Activated B cell treated with CpG ODN at 0.5 μM for 24 hours (primary cell): ENCODE results near the gene SLC5A6. TPM values are rescaled to one million over a fixed set of nuclear protein-coding genes. Genes with fewer than 3 reads are reported as not detected.

ENCODE experiments used
- ATAC-seq: fragments of 200-7000 bp; cut with Tn5 transposase; one replicate; pipeline ENCODE4 v1.10.0; 2021; ENCODE audit warnings: low read depth, mild to moderate bottlenecking, moderate library complexity
- CTCF ChIA-PET: fragments of 350-600 bp; sonication (Branson Sonifier 250); formaldehyde crosslinking; loops from one replicate; lab custom pipeline; 2021; ENCODE audit warnings: antibody characterized with exemption; lab: Charles Lee
- POLR2A ChIA-PET: fragments of 350-600 bp; sonication (Branson Sonifier 250); formaldehyde crosslinking; loops from one replicate; lab custom pipeline; 2021; ENCODE audit warnings: antibody characterized with exemption; lab: Charles Lee
- DNase-seq: peaks from one replicate; pipeline ENCODE4 v3.0.0; 2022
- H3K27ac Mint-ChIP-seq: one replicate; pipeline ENCODE4 v1.8.0; 2020; ENCODE audit warnings: mixed read lengths
- H3K27me3 Mint-ChIP-seq: one replicate; pipeline ENCODE4 v1.8.0; 2021; ENCODE audit warnings: mixed read lengths
- H3K36me3 Mint-ChIP-seq: one replicate; pipeline ENCODE4 v1.8.0; 2021; ENCODE audit warnings: low read depth, mixed read lengths
- H3K4me1 Mint-ChIP-seq: one replicate; pipeline ENCODE4 v1.8.0; 2021; ENCODE audit warnings: mixed read lengths
- H3K4me3 Mint-ChIP-seq: one replicate; pipeline ENCODE4 v1.8.0; 2020; ENCODE audit warnings: mild to moderate bottlenecking, mixed read lengths
- H3K9me3 Mint-ChIP-seq: one replicate; pipeline ENCODE4 v1.8.0; 2020; ENCODE audit warnings: mixed read lengths
- CTCF ChIP-seq: fragments of 200-600 bp; IDR thresholded peaks from one replicate; pipeline ENCODE4 v1.8.0; 2022; ENCODE audit warnings: antibody characterized with exemption, mild to moderate bottlenecking
- intact Hi-C: fragments of 100-400 bp; cut with micrococcal nuclease; formaldehyde crosslinking; loops from one replicate; pipeline ENCODE4 v1.15.1; 2024
- total RNA-seq: library from RNA; stranded (reverse); gene quantifications from 2 replicates; pipeline ENCODE4 v1.2.3, GENCODE V29; 2022

SLC5A6 gene
- total RNA-seq, 1 donor from 2014 or later: 69.9 TPM

- no peaks in the 10 kb centered on the region for H3K4me1 Mint-ChIP-seq
- CTCF ChIA-PET: no interaction called here
- H3K27me3 Mint-ChIP-seq: no peaks in the 10 kb centered on the region
- no peak overlapping the region for H3K4me3 Mint-ChIP-seq
- no peaks in the 10 kb centered on the region for H3K9me3 Mint-ChIP-seq
- H3K27ac Mint-ChIP-seq: no peak overlapping the region
- POLR2A ChIA-PET: no interaction called here
- intact Hi-C loops: no loop called here
- DNase-seq (no peak), ATAC-seq (no peak)
- H3K36me3 Mint-ChIP-seq: peaks cover 79% of the 10 kb centered on the region
- no peak for TF ChIP-seq CTCF
Observed at GRCh38 chr2:27225526-27225925, 13.5 kb upstream of the SLC5A6 start.

DNA sequence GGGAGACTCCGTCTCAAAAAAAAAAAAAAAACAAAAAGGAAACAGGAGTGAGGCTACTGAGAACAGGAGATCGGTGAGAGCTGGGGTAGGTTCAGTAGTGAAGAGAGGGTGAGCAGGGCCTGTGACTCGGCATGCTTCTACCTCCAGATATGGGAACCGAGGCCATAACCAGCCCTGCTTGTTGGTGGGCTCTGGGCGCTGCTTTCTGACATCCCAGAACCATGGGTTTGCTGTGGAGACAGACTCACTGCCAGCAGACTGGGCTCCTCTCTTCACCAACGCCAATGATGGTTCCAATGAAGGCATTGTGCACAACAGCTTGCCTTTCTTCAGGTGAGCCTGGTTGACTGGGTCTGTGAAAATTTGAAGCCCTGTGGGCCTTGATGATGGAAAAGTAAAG is 11.3 kb upstream of the SLC5A6 start:
- no peak overlapping the region for H3K27ac Mint-ChIP-seq

GRCh38 chr2:27222407-27222806 is 10.3 kb upstream of the SLC5A6 start:
- Mint-ChIP-seq H3K9me3 (no peaks in the 10 kb centered on the region), H3K27ac (no peak overlapping the region), H3K36me3 (peaks cover 73% of the 10 kb centered on the region), H3K4me3 (no peak overlapping the region), H3K4me1 (peaks cover 18% of the 10 kb centered on the region), H3K27me3 (no peaks in the 10 kb centered on the region)
- no peak for DNase-seq
- intact Hi-C loops: no loop called here
- CTCF ChIA-PET: no interaction called here
- POLR2A ChIA-PET: no interaction called here
- TF ChIP-seq CTCF: no peak
- no peak for ATAC-seq

More for the DNA sequence above, 11.3 kb upstream of the SLC5A6 start:
- no peaks in the 10 kb centered on the region for H3K27me3 Mint-ChIP-seq
- intact Hi-C loops: no loop called here
- DNase-seq: no peak
- CTCF ChIA-PET: no interaction called here
- no peak overlapping the region for H3K4me3 Mint-ChIP-seq
- POLR2A ChIA-PET: interaction anchor here (0.7 kb wide), 1 partner anchor 30 kb away, joined by 5 read pairs; no protein-coding TSS in a partner anchor
- no peak for ATAC-seq
- H3K36me3 Mint-ChIP-seq: peaks cover 81% of the 10 kb centered on the region
- H3K4me1 Mint-ChIP-seq: peaks cover 8% of the 10 kb centered on the region
- no peaks in the 10 kb centered on the region for H3K9me3 Mint-ChIP-seq
- TF ChIP-seq CTCF: no peak

DNA sequence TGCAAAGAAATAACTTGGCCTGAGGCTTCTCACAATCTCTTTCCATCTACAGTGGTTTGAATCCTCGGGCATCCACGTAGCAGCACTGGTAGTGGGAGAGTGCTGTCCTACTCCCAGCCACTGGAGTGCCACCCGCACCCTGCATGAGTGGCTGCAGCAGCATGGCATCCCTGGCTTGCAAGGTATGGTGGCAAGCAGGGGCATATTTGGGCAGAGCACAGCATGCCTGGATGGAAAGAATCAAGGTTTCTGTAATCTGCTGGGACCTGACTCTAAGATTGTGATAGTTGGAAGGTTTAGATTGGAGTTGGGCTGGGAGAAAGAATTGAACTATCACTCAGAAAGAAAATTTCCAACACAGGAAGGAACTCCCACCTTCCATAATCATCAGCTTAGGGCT is 9.1 kb upstream of the SLC5A6 start:
- ATAC-seq: no peak
- Mint-ChIP-seq H3K9me3 (no peaks in the 10 kb centered on the region), H3K27ac (no peak overlapping the region), H3K4me1 (peaks cover 29% of the 10 kb centered on the region), H3K27me3 (no peaks in the 10 kb centered on the region), H3K36me3 (peaks cover 68% of the 10 kb centered on the region), H3K4me3 (no peak overlapping the region)
- intact Hi-C loops: no loop called here
- no peak for TF ChIP-seq CTCF
- POLR2A ChIA-PET: no interaction called here
- CTCF ChIA-PET: no interaction called here
- DNase-seq: no peak

DNA sequence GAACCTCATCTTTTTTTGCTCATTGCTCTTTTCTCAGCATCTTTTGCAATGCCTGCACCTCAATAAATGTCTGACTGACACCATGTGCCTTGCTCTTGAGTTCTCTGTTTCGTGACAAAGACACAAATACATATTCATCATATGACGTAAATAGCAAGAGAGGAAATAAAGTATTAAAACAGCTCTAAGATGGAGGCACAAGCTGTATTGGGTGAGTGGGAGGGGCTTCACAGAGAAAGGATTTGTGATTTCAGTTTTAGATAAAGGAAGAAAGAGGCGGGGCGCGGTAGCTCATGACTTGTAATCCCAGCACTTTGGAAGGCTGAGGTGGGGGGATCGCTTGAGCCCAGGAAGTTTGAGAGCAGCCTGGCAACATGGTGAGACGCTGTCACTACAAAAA is 8.0 kb upstream of the SLC5A6 start:
- Mint-ChIP-seq H3K4me3 (no peak overlapping the region), H3K27ac (no peak overlapping the region), H3K4me1 (peaks cover 32% of the 10 kb centered on the region), H3K27me3 (no peaks in the 10 kb centered on the region), H3K36me3 (peaks cover 67% of the 10 kb centered on the region), H3K9me3 (no peaks in the 10 kb centered on the region)
- CTCF ChIA-PET: no interaction called here
- POLR2A ChIA-PET: interaction anchor here (0.7 kb wide), 1 partner anchor 171 kb away, joined by 3 read pairs; no protein-coding TSS in a partner anchor
- no peak for TF ChIP-seq CTCF
- DNase-seq (no peak), ATAC-seq (no peak)
- intact Hi-C loops: no loop called here
